GM18868 (cell line): Measurements from ENCODE around the gene RASSF3.
A peak's percentile ranks its signal among the peaks of the same experiment; 100 is the strongest.
"Not testable (repeated sequence)": the region's sequence is repeated elsewhere in the genome, so short reads cannot be mapped to it uniquely, and the experiment has no call there.

ENCODE experiments used
- ATAC-seq: cut with Tn5 transposase; IDR thresholded peaks from one replicate; pipeline ENCODE4 v1.9.1; 2021; ENCODE audit warnings: mild to moderate bottlenecking, moderate library complexity; ENCODE audit not compliant: unreplicated experiment

Gene RASSF3

GRCh38 chr12:64610079-64610659, at the start of gene RASSF3:
Gene RASSF3 (plus strand): TSS chr12:64610495. CDS start chr12:64610633, 138 bp downstream.
- peak; percentile 63 for ATAC-seq

GRCh38 chr12:64561302-64562136, 48.8 kb upstream of the RASSF3 start:
- ATAC-seq = no peak

GRCh38 chr12:64566122-64566521, 44.2 kb upstream of the RASSF3 start:
- no peak for ATAC-seq

GRCh38 chr12:64566831-64567517, 43.3 kb upstream of the RASSF3 start:
- no peak for ATAC-seq

- ATAC-seq = no peak
Observed at GRCh38 chr12:64567570-64567969, 42.7 kb upstream of the RASSF3 start.

- ATAC-seq = no peak
Observed at GRCh38 chr12:64568298-64568697, 42.0 kb upstream of the RASSF3 start.

GRCh38 chr12:64569923-64570691, 40.2 kb upstream of the RASSF3 start:
- no peak for ATAC-seq

GRCh38 chr12:64571411-64571810, 38.9 kb upstream of the RASSF3 start:
- no peak for ATAC-seq

GRCh38 chr12:64572241-64572640, 38.1 kb upstream of the RASSF3 start:
- ATAC-seq = no peak

- no peak for ATAC-seq
Observed at GRCh38 chr12:64574837-64575236, 35.5 kb upstream of the RASSF3 start.

GRCh38 chr12:64577046-64577445, 33.2 kb upstream of the RASSF3 start:
- ATAC-seq = no peak

GRCh38 chr12:64578566-64578965, 31.7 kb upstream of the RASSF3 start:
- ATAC-seq = no peak

GRCh38 chr12:64580681-64581080, 29.6 kb upstream of the RASSF3 start:
- ATAC-seq = no peak

- ATAC-seq = no peak
Observed at GRCh38 chr12:64582114-64582513, 28.2 kb upstream of the RASSF3 start.

- no peak for ATAC-seq
Observed at GRCh38 chr12:64582862-64583261, 27.4 kb upstream of the RASSF3 start.

- ATAC-seq = not testable (repeated sequence)
Observed at GRCh38 chr12:64583395-64583770, 26.9 kb upstream of the RASSF3 start.

GRCh38 chr12:64583771-64584421, 26.4 kb upstream of the RASSF3 start:
- no peak for ATAC-seq

- ATAC-seq = no peak
Observed at GRCh38 chr12:64585104-64585503, 25.2 kb upstream of the RASSF3 start.

GRCh38 chr12:64587447-64587846, 22.8 kb upstream of the RASSF3 start:
- no peak for ATAC-seq

- ATAC-seq = no peak
Observed at GRCh38 chr12:64590183-64590582, 20.1 kb upstream of the RASSF3 start.
